ENCODE data around the gene PPFIA3.

GRCh38 chr19:49151267-49152118 lies 32.1 kb downstream of the PPFIA3 start:
- TF ChIP-seq, protein P1, sequence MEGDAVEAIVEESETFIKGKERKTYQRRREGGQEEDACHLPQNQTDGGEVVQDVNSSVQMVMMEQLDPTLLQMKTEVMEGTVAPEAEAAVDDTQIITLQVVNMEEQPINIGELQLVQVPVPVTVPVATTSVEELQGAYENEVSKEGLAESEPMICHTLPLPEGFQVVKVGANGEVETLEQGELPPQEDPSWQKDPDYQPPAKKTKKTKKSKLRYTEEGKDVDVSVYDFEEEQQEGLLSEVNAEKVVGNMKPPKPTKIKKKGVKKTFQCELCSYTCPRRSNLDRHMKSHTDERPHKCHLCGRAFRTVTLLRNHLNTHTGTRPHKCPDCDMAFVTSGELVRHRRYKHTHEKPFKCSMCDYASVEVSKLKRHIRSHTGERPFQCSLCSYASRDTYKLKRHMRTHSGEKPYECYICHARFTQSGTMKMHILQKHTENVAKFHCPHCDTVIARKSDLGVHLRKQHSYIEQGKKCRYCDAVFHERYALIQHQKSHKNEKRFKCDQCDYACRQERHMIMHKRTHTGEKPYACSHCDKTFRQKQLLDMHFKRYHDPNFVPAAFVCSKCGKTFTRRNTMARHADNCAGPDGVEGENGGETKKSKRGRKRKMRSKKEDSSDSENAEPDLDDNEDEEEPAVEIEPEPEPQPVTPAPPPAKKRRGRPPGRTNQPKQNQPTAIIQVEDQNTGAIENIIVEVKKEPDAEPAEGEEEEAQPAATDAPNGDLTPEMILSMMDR (IDR thresholded peaks at IDR 0.05; ENCODE audit: insufficient read depth, low read length, poor library complexity, severe bottlenecking) = no peak
- TF ChIP-seq EZH2phosphoT487 (conservative IDR thresholded peaks at IDR 0.05; ENCODE audit: low read length) = no peak

Data from SU-DHL-6 (cell line).